HepG2 (cell line): ENCODE measurements around the gene ZC3H7B. TPM values are rescaled to one million over a fixed set of nuclear protein-coding genes. Genes with fewer than 3 reads are reported as not detected.

Experiments used
- CENPT ChIP-seq: sonication (generic); formaldehyde crosslinking; IDR thresholded peaks from 2 replicates; pipeline ENCODE4 v1.8.0; 2022; ENCODE audit warnings: low read depth, mild to moderate bottlenecking, moderate library complexity, missing genetic modification reagents
- JDP2 ChIP-seq: sonication (generic); formaldehyde crosslinking; IDR thresholded peaks from 2 replicates; pipeline ENCODE4 v1.8.1; 2022; ENCODE audit warnings: missing genetic modification reagents, borderline replicate concordance
- NFE2L1 ChIP-seq: sonication (generic); formaldehyde crosslinking; IDR thresholded peaks from 2 replicates; pipeline ENCODE4 v1.4.0; 2020; ENCODE audit warnings: missing genetic modification reagents, mild to moderate bottlenecking, borderline replicate concordance
- PAWR ChIP-seq: sonication (generic); formaldehyde crosslinking; IDR thresholded peaks from 2 replicates; pipeline ENCODE4 v1.4.0; 2020; ENCODE audit warnings: missing genetic modification reagents, mild to moderate bottlenecking, borderline replicate concordance
- PRDM10 ChIP-seq: sonication (generic); formaldehyde crosslinking; IDR thresholded peaks from 2 replicates; pipeline ENCODE4 v1.4.0; 2020; ENCODE audit warnings: low read depth, missing genetic modification reagents
- PREB ChIP-seq: sonication (generic); formaldehyde crosslinking; IDR thresholded peaks from 2 replicates; pipeline ENCODE4 v1.4.0; 2020; ENCODE audit warnings: missing genetic modification reagents
- SNAI1 ChIP-seq: sonication (generic); formaldehyde crosslinking; IDR thresholded peaks from 2 replicates; pipeline ENCODE4 v1.5.0; 2020; ENCODE audit warnings: mild to moderate bottlenecking, missing genetic modification reagents, borderline replicate concordance
- STAT5B ChIP-seq: sonication (generic); formaldehyde crosslinking; IDR thresholded peaks from 2 replicates; pipeline ENCODE4 v1.4.0; 2020; ENCODE audit warnings: missing genetic modification reagents
- SUZ12 ChIP-seq: fragments of 150-350 bp; IDR thresholded peaks from 2 replicates; pipeline ENCODE4 v1.6.1; 2014; ENCODE audit warnings: low read depth, low read length
- TEAD3 ChIP-seq: optimal IDR thresholded peaks from 2 replicates; pipeline ENCODE3; 2016; ENCODE audit warnings: borderline replicate concordance
- TGIF2 ChIP-seq: IDR thresholded peaks from 2 replicates; pipeline ENCODE4 v1.6.1; 2016; ENCODE audit warnings: control low read depth, missing compliant biosample characterization
- ZFP41 ChIP-seq: sonication (generic); formaldehyde crosslinking; IDR thresholded peaks from 2 replicates; pipeline ENCODE4 v1.4.0; 2020; ENCODE audit warnings: mild to moderate bottlenecking, missing genetic modification reagents, borderline replicate concordance
- ZNF616 ChIP-seq: sonication (generic); formaldehyde crosslinking; IDR thresholded peaks from 2 replicates; pipeline ENCODE4 v1.5.0; 2020; ENCODE audit warnings: low read depth, mild to moderate bottlenecking, missing genetic modification reagents
- ZNF800 ChIP-seq: sonication (generic); formaldehyde crosslinking; IDR thresholded peaks from 2 replicates; pipeline ENCODE4 v1.4.0; 2020; ENCODE audit warnings: missing genetic modification reagents
- polyA plus RNA-seq, 8 experiments: library from polyadenylated mRNA; depleted of rRNA in 3 of 8; stranded (reverse) in 7 of 8; unstranded in 1 of 8; fragments of >200 nt; fragmentation: Illumina TruSeq in 4 of 8; extraction: Trizol in 4 of 8; gene quantifications; 2 replicates each; pipeline versions ENCODE4 v1.2.1 to v1.2.3, GENCODE V29; 2011 to 2016; ENCODE audit warnings: low read depth in 4 of 8, missing spikeins in 1 of 8, mixed read lengths in 1 of 8; ENCODE audit not compliant: insufficient read depth in 1 of 8
- total RNA-seq, 5 experiments: library from RNA; depleted of rRNA; stranded (reverse); fragments of >200 nt; fragmentation: Illumina TruSeq; extraction: Trizol; gene quantifications; 2 replicates each; pipeline ENCODE4 v1.2.3, GENCODE V29; 2016; ENCODE audit warnings: low read depth in 1 of 5
- TF ChIP-seq, protein P1 (sequence below): sonication (generic); formaldehyde crosslinking; IDR thresholded peaks from 2 replicates; pipeline ENCODE4 v1.8.0; 2022; ENCODE audit warnings: mild to moderate bottlenecking, missing genetic modification reagents; ENCODE audit not compliant: insufficient replicate concordance
- TF ChIP-seq, protein P2 (sequence below): sonication (generic); formaldehyde crosslinking; IDR thresholded peaks from 2 replicates; pipeline ENCODE4 v1.5.1; 2020; ENCODE audit warnings: mild to moderate bottlenecking, moderate library complexity, missing genetic modification reagents
- TF ChIP-seq, protein P3 (sequence below): sonication (generic); formaldehyde crosslinking; IDR thresholded peaks from 2 replicates; pipeline ENCODE4 v1.4.0; 2020; ENCODE audit warnings: missing genetic modification reagents, borderline replicate concordance

Gene ZC3H7B
- total and polyA plus RNA-seq, 2 of the 13 experiments (the other 11 are each of a cell fraction or from before 2014, with no cell fraction given): 26.4 to 37.2 TPM

- TF ChIP-seq, protein P1, sequence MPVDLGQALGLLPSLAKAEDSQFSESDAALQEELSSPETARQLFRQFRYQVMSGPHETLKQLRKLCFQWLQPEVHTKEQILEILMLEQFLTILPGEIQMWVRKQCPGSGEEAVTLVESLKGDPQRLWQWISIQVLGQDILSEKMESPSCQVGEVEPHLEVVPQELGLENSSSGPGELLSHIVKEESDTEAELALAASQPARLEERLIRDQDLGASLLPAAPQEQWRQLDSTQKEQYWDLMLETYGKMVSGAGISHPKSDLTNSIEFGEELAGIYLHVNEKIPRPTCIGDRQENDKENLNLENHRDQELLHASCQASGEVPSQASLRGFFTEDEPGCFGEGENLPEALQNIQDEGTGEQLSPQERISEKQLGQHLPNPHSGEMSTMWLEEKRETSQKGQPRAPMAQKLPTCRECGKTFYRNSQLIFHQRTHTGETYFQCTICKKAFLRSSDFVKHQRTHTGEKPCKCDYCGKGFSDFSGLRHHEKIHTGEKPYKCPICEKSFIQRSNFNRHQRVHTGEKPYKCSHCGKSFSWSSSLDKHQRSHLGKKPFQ (CRISPR knock-in tag): no peak
- no peak for TF ChIP-seq CENPT (CRISPR knock-in tag)
- no peak for TF ChIP-seq ZFP41 (CRISPR knock-in tag)
- no peak for TF ChIP-seq PREB (CRISPR knock-in tag)
- no peak for TF ChIP-seq PAWR
- TF ChIP-seq TEAD3 (CRISPR knock-in tag): peak; percentile 46
- TF ChIP-seq SUZ12: no peak
- TF ChIP-seq STAT5B (CRISPR knock-in tag): no peak
- TF ChIP-seq ZNF800: no peak
- TF ChIP-seq, protein P2, sequence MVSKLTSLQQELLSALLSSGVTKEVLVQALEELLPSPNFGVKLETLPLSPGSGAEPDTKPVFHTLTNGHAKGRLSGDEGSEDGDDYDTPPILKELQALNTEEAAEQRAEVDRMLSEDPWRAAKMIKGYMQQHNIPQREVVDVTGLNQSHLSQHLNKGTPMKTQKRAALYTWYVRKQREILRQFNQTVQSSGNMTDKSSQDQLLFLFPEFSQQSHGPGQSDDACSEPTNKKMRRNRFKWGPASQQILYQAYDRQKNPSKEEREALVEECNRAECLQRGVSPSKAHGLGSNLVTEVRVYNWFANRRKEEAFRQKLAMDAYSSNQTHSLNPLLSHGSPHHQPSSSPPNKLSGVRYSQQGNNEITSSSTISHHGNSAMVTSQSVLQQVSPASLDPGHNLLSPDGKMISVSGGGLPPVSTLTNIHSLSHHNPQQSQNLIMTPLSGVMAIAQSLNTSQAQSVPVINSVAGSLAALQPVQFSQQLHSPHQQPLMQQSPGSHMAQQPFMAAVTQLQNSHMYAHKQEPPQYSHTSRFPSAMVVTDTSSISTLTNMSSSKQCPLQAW (CRISPR knock-in tag): no peak
- TF ChIP-seq, protein P3, sequence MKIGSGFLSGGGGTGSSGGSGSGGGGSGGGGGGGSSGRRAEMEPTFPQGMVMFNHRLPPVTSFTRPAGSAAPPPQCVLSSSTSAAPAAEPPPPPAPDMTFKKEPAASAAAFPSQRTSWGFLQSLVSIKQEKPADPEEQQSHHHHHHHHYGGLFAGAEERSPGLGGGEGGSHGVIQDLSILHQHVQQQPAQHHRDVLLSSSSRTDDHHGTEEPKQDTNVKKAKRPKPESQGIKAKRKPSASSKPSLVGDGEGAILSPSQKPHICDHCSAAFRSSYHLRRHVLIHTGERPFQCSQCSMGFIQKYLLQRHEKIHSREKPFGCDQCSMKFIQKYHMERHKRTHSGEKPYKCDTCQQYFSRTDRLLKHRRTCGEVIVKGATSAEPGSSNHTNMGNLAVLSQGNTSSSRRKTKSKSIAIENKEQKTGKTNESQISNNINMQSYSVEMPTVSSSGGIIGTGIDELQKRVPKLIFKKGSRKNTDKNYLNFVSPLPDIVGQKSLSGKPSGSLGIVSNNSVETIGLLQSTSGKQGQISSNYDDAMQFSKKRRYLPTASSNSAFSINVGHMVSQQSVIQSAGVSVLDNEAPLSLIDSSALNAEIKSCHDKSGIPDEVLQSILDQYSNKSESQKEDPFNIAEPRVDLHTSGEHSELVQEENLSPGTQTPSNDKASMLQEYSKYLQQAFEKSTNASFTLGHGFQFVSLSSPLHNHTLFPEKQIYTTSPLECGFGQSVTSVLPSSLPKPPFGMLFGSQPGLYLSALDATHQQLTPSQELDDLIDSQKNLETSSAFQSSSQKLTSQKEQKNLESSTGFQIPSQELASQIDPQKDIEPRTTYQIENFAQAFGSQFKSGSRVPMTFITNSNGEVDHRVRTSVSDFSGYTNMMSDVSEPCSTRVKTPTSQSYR: peak; percentile 40; the same call in 1 of the 2 replicates
- TF ChIP-seq SNAI1 (CRISPR knock-in tag): no peak
- TF ChIP-seq NFE2L1 (CRISPR knock-in tag): no peak
- no peak for TF ChIP-seq ZNF616 (CRISPR knock-in tag)
- TF ChIP-seq PRDM10: no peak
- no peak for TF ChIP-seq JDP2 (CRISPR knock-in tag)
- TF ChIP-seq TGIF2 (CRISPR knock-in tag): no peak; the same call in 1 of the 2 replicates
Measured at GRCh38 chr22:41380993-41381328, 79.6 kb downstream of the ZC3H7B start (continued).
